Stimulated activated CD4-positive, alpha-beta T cell treated with anti-CD3 and anti-CD28 coated beads, Interleukin-4, amount 100 ng/mL, for 24 hours (primary cell): ENCODE data around the gene MOSMO.
"Not testable (repeated sequence)": the region's sequence is repeated elsewhere in the genome, so short reads cannot be mapped to it uniquely, and the experiment has no call there.

Experiments used
- DNase-seq: peaks from one replicate; pipeline ENCODE4 v3.0.0-alpha.2; 2020

The MOSMO gene

DNA sequence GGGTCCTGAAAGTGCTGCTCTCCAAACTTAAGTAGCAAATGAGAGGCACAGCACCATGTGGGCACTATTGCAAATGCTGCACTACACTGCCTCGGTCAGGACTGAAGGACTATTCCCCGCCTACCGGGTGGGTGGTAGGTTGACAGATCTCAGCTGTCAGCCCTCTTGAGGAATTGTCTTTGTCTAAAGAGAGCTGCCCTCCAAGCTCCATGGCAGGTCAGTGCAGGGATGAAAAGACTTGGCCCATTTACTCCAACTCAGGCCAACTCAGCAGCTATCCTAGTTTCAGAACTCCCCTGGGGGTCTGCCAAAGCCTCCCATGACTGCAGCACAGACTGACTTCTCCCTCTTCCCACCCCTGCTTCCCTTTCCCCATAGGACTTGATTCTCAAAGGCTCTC lies 3.6 kb upstream of the MOSMO start:
- DNase-seq: no peak

DNA sequence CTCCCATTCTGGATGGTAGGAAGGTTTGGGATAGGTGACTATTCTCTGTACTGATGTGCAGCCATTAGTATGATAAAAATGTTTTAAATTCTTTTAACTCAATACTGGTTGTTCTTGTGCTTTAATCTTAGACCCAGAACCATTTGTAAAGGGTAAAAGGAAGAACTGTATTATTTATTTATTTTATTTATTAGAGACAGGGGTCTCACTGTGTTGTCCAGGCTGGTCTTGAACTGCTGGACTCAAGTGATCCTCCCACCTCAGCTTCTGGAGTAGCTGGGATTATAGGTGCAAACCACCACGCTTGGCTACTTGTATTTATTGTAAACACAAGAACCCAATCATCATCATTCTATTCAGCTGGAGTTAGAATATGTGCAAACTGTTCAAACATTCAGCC lies 2.2 kb upstream of the MOSMO start:
- DNase-seq: no peak

DNA sequence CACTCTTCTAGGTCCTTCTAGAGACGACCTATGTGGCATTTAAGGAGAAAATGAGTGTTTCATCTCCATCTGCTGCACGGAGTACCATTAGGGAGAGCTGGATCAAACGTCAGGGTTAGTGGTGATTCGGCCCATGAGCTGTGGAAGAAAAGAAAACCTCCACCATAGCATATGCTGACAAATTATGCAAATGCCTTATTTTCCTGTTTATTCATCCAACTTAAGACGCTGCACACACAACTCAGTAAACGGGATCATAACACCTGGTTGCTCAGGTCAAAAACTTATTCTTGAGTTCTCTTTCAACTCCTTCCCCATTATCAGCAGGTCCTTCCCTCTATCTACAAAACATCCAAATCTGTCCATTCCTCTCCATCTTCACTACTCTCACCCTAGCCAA lies 1.3 kb upstream of the MOSMO start:
- DNase-seq: no peak

DNA sequence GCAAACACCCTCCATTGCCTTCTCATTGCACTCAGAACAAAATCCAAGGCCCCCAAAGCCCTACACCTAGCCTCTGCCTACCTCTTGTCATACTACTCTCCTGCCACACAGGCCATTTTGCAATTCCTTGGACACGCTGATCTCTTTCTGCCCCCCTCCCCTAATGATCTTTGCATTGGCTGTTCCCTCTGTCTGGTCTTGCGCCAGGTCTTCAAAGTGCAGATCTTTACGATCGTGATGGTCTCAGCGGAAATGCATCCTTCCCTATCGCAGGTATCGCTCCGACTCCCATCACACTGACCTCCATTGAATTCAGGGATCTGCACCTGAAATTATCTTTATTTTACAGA lies 777 bp upstream of the MOSMO start:
- DNase-seq: no peak

DNA sequence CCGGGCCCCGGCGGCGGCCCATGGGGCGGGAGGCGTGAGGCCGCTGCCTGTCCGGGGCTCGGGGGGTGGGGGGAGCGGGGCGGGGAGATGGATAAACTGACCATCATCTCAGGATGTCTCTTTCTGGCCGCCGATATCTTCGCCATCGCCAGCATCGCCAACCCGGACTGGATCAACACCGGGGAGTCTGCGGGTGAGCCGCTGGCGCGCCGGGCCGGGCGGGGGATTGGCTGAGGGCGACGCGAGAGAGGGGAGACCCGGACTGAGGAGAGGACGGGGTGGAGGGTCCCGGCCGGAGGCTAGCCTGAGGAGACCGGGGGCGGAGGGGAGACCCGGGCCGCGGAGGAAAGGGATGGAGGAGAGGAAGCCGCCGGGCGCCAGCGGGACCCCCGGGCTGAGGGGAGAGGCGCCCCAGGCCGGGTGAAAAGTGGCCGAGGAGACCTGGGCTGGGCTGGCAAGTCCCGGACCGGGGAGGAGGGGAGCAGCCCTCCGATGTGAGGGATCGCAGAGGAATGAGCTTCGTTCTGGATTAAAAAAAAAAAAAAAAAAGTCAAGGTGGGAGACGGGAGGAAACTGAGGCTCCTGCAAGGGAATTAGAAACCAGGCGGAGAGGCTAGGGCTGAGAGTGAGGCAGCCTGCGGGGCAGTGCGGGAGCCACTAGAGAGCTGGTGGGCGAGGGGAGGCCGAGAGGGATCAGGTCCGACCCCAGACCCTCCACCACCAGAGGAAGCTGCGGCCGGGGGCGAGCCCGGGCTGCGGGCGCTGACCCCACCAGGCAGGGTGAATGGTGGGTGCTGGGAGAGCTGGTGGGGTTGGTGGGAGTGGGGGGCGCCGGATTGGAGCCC lies 526 bp downstream of the MOSMO start:
- DNase-seq: peak; percentile 16

DNA sequence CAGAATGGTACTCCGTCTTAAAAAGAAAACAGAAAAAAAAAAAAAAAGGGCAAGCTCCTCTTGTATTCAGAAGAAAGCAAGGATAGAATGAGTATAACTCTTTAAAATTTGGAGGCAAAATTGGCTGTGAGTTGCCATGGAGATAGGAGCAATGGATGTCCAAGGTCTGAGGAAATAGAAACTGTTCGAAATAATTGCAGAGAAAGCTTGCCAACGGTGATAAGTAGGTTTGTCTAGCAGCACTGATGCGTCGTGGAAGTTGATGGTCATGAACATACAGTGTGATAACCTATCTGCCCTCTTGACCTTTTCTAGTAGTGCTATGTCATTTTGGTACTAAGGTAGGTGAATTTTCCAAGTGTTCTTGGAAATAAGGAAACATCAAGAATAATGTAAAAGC lies 3.0 kb downstream of the MOSMO start:
- no peak for DNase-seq

DNA sequence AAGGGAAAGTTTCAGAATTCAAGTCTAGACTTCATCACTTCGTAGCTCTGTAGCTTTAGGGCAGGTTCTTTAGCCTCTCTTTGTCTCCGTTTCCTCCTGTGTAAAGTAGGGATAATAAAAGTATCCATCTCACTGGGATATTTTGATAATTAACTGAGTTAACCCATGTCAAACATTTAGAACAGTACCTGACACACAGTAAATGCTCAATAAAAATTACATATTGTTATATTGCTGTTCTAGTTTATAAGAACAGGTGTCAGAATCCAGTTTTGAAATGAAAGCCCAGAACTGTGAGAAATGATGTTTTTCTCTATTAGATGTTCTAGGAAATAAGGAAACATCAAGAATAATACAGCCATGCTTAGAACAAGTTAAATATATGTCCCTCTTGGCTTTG lies 4.3 kb downstream of the MOSMO start:
- no peak for DNase-seq

DNA sequence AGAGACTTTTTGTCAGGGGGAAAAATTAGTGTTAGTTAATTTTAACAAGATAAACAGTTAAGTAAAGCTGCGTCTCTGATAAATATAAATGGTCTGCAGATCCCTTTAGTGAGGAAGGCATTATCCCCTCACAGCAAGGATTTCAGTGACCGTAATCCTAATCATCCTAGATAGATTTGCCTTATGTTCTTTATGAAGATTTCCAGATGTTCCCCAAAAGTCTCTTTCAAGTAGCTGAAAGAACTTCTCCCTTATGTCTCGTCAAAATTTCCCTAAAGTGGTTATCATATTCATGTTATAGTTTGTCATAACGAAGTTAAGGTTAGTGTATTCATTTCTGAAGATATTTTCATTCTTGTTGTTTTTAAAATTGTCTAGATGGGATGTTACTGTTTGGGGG lies 5.6 kb downstream of the MOSMO start:
- no peak for DNase-seq

DNA sequence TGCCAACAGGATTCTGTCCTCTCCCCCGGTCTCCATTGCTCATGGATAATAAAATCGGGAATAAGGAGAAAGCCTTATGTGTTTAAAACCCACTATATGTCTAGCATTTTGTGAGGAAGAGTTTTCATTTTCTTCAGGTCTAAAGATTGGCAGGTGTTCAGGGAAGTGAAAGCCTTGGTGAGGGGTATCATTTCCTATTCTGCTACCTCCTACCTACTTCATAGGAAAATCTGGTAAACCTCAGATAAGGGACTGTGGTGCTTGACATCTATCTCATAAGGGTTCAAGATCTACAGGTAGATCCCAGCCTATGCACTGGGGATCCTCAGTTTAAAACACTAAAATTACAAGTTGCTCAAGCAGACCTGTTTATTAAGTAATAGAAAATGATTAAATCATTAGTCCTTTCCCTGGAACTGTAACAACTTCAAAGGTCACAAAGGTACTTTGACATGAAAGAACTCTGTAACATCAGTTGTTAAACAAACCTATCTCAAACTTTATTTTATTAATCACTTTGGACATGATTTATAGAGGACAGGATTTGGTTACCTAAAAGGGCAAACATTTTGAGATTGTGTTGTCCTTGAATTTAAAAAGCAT lies 6.5 kb downstream of the MOSMO start:
- DNase-seq: no peak

DNA sequence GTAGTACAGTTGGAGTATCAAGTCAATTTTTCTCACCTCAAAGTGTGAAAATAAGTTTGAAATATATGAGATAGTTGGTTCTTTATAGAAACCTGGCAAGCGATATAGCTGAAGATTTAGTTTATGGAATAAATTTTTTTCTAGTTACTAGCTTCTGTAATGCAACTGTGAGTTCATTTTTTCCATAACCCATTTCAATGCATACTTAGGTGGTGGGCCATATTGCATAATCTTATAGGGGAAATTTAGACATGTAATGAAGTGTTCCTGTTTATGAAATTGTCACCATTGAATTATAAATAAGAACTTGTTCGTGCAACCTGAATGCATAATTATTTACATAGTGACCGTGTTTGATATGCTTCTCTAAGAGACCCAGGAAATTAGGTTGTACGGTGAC lies 9.0 kb downstream of the MOSMO start:
- no peak for DNase-seq

DNA sequence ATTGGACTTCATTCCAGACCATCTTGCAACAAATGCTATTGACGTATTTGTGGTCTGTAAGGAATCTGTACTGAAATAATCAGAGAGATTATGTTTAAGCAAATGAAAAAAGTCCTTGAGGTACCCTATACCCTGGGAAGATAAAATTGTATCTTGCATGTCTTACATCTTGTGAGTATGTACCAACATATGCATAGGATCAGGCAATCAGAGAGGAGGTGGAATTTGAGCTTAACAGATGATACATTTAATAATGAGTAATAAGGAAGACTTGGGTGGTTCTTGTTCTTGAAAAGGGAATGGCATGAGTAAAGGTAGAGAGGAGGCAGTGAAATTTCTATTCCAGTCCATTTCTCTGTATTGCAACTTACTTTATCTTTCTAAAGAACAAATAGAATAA lies 10.6 kb downstream of the MOSMO start:
- no peak for DNase-seq

DNA sequence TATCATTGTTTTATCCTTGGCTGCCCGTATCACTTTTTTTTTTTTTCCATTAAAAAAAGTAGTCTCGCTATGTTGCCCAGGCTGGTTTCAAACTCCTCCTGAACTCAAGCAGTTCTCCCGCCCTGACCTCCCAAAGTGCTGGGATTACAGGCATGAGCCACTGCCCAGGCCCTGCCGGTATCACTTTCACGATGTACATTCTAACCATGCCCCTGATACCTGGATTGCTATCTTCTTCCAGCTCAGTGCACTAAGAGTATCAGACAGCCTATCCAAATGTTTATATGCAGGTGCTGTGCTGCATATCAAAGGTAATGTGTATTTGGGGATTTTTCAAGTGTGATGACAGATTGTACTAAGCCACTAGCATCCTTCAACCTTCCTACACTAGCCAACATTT lies 14.2 kb downstream of the MOSMO start:
- DNase-seq: no peak

DNA sequence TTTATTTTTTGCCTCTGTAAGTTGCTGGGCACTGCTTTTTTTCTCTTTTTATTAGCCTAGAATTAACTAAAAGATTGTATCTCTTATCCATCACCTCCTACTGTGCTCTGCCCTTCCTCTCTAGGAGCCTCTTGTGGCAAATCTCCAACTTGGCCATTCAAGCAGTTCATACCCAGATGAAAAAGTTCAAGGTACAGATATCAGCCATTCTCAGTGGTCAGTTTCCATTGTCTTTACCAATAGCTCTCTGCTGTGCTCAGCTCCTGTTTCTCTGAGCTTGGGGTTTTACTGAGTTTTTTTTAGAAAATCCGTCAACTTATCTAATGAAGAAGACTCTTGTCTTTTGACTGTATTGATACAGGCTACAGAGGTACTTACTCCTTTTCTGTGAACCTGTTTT lies 15.6 kb downstream of the MOSMO start:
- DNase-seq: no peak

DNA sequence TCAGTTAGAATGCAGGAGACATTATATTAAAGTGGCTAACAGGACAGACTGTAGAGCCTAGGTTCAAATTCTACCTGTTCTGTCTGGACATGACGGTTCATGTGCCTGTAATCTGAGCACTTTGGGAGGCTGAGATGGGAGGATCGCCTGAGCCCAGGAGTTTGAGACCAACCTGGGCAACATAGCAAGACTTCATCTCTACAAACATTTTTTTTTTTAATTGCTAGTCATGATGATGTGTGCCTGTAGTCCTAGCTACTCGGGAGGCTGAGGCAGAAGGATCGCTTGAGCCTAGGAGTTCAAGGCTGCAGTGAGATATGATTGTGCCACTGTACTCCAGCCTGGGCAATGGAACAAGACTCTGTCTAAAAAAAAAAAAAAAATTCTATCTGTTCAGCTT lies 16.9 kb downstream of the MOSMO start:
- DNase-seq: not testable (repeated sequence)

DNA sequence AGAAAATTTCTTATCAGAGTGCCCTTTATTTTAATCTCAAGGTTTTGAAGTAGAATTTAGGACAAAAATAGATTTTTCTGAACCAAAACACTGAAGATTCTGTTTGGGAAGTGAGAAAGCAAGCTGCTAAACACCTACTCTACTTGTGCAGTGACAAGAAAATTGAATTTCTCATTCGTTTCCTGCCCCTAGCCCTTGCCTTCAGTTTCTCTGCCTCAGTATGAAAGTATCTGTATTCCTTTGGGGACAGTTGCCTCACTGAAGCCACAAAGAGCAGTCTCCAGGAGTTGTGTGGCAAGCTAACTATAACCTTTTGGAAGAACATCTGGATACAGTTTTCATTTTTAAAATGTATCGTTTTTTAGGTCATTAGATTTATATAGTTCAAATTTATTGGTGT lies 19.7 kb downstream of the MOSMO start:
- DNase-seq: no peak

DNA sequence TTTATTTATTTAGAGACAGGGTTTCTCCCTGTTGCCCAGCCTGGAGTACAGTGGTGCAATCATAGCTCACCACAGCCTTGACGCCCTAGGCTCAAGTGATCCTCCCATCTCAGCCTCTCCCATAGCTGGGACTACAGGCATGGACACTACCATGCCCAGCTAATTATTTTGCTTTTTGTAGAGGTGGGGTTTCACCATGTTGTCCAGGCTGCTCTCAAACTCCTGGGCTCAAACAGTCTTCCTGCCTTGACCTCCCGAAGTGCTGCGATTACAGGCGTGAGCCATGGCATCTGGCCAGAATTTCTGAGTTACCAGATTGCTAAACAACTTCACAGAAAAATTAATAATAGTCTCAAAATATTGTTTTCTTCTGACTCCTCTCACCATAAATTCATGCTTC lies 21.7 kb downstream of the MOSMO start:
- no peak for DNase-seq

DNA sequence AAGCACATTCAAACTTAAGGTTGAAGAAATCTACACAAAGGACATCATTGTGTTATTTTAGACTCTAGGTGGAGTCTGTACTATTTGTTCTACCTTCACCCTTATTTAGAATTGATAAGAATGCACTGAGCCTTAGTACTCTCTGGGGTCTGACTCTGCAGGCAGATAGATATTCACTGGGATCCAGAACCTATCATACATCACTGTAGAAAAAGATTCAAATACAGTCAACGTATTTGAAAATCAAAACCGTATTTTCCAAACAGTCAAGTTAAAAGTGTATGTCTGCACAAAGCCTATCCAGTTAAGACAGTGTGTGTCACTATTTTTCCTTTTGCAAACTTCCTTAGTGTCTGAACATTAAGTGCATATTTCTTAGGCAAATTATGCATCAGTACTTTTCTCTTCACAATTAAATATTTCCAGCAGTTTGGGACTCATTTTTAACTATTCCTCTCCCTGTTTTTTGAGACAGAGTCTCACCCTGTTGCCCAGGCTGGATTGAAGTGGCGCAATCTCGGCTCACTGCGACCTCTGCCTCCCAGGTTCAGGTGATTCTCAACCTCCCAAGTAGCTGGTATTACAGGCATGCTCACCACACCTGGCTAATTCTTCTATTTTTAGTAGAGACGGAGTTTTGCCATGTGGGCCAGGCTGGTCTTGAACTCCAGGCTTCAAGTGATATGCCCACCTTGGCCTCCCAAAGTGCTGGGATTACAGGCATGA lies 22.3 kb downstream of the MOSMO start:
- DNase-seq: no peak

DNA sequence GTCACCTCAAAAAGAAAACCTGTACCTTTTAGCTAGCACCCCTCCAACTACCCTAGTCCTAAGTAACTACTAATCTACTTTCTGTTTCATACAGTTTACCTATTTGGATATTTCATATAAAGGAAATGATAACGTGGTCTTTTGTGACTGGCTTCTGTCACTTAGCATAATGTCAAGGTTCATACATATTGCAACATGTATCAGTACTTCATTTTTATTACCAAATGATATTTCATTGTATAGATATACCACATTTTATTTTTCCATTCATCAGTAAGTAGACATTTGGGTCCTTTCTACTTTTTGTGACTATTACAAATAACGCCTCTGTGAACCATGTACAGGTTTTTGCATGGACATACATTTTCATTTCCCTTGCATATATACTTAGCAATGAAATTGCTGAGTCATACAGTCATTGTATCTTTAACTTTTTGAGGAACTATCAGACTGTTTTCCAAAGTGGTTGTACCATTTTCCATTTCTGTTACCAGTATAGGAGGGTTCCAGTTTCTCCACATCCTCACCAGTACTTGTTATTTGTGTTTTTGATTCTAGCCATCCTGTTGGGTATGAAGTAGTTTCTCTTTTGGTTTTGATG lies 23.7 kb downstream of the MOSMO start:
- DNase-seq: no peak

DNA sequence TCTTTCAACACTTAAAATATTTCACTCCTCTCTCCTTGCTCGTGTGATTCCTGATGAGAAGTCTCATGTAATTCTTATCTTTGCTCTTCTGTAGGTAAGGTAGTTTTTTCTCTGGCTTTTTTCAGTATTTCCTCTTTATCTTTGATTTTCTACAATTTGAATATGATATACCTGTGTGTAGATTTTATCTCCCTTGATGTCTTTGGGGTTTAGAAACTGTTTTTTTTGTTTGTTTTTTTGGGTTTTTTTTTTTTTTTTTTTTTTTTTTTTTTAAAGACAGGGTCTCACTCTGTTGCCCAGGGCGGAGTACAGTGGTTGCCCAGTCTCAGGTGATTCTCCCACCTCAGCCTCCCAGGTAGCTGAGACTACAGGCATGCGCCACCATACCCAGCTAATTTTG lies 26.6 kb downstream of the MOSMO start:
- no peak for DNase-seq

DNA sequence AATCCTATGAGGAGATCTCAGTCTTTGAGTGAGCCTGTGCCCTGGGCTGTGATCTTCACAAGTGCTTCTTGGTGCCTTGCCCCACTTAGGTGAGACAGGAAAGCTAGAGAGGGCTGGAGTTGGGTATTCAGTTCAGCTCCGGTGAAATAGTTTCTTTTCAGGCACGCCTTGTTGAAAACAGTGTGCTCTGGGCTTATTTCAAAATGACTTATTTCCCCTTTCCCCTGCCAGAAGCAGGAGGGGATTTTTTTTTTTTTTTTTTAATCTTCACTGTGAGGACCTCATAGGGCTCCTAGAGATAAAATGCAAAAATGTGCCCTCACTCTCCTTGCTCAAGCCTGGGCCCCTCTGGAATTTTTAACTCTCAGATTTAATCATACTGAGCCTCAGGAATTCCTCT lies 27.2 kb downstream of the MOSMO start:
- DNase-seq: no peak

DNA sequence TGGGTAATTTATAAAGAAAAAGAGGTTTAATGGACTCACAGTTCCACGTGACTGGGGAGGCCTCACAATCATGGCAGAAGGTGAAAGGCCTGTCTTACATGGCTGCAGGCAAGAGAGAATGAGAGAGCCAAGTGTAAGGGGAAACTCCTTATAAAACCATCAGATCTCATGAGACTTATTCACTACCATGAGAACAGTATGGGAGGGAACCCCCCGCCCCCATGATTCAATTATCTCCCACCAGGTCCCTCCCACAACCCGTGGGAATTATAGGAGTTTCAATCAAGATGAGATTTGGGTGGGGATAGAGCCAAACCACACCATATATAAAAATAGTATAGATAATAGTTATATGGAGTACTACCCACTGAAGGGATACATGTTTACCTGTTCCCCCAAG lies 36.0 kb downstream of the MOSMO start:
- DNase-seq: not testable (repeated sequence)

DNA sequence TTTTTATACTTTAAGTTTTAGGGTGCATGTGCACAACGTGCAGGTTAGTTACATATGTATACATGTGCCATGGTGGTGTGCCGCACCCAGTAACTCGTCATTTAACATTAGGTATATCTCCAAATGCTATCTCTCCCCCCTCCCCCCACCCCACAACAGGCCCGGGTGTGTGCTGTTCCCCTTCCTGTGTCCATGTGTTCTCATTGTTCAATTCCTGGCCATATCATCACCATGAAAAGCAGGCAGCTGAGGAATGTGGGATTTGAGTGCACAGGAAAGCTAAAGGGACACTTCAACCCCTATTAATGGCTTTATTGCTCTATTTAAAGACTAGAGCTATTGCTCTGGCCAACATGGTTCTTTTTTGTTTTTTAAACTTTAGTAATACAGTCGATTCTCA lies 38.0 kb downstream of the MOSMO start:
- DNase-seq: not testable (repeated sequence)

DNA sequence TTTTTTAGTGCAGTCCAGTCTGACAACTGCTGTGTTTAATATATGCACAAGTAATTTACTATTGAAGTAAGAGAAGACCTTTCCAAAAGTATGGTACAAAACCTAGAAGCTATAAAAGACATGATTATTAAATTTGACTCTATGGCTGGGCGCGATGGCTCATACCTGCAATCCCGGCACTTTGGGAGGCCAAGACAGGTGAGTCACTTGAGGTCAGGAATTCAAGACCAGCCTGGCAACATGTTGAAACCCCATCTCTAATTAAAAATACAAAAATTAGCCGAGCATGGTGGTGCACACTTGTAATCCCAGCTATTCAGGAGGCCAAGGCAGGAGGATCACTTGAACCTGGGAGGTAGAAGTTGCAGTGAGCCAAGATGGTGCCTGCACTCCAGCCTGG lies 43.1 kb downstream of the MOSMO start:
- DNase-seq: no peak

DNA sequence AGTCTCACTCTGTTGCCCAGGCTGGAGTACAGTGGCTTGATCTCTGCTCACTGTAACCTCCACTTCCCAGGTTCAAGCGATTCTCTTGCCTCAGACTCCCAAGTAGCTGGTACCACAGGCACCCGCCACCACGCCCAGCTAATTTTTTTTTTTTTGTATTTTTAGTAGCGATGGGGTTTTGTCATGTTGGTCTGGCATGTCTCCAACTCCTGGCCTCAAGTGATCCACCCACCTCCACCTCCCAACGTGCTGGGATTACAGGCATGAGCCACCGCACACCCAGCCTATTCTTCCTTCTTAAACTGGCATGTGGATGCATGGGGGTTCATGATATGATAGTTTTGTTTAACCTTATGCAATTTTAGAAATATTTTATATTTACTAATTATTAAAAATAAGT lies 45.1 kb downstream of the MOSMO start:
- DNase-seq: no peak
